ENCODE data around the gene NFATC2.

DNA sequence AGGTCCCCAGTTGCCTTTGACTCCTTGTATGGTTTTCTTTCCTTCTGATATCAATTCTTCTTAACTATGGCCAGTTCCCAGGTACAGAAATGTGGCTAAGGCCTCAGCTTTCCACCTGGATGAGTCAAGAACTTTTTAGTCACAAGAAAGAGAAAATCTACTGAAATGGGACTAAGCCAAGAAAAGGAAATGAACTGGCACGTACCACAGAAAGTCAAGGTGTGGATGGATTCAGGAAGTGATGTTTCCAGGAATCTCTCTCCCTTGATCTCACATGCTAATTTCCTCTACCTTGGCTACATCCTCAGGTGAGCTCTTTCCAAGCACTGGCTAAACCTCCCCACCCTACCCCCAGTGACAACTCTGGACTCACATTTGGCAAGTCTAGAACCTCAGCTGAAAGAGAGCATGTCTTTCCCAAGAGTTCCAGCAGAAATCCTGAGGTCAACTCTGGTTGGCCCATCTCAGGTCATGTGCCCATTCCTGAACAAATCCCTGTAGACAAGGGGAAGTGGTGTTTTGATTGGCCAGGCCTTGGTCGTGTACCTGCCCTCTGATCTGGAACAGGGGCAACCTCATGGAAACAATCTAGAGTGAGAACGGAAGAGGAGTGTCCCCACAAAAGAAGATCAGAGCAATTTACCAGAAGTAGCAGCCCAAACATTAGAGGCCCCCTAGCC, 205.3 kb downstream of the NFATC2 start:
- TF ChIP-seq, protein P1, sequence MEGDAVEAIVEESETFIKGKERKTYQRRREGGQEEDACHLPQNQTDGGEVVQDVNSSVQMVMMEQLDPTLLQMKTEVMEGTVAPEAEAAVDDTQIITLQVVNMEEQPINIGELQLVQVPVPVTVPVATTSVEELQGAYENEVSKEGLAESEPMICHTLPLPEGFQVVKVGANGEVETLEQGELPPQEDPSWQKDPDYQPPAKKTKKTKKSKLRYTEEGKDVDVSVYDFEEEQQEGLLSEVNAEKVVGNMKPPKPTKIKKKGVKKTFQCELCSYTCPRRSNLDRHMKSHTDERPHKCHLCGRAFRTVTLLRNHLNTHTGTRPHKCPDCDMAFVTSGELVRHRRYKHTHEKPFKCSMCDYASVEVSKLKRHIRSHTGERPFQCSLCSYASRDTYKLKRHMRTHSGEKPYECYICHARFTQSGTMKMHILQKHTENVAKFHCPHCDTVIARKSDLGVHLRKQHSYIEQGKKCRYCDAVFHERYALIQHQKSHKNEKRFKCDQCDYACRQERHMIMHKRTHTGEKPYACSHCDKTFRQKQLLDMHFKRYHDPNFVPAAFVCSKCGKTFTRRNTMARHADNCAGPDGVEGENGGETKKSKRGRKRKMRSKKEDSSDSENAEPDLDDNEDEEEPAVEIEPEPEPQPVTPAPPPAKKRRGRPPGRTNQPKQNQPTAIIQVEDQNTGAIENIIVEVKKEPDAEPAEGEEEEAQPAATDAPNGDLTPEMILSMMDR (IDR thresholded peaks at IDR 0.05; ENCODE audit: control extremely low read depth in 1 of 3, insufficient read depth in 1 of 3, low read depth in 1 of 3, low read length in 3 of 3) = no peak
- TF ChIP-seq POLR2A (IDR thresholded peaks at IDR 0.05; ENCODE audit: control extremely low read depth in 1 of 2, low read depth in 2 of 2, low read length in 2 of 2) = no peak
- TF ChIP-seq RAD21 (IDR thresholded peaks at IDR 0.05 in 1 of 2, conservative IDR thresholded peaks at IDR 0.05 in 1 of 2; ENCODE audit: low read depth in 2 of 2, low read length in 2 of 2) = no peak
- no peak for TF ChIP-seq POLR2AphosphoS5 (IDR thresholded peaks at IDR 0.05; ENCODE audit: low read depth, low read length)
- no peak for TF ChIP-seq POU5F1 (IDR thresholded peaks at IDR 0.05; ENCODE audit: low read depth, low read length)
- TF ChIP-seq CHD2 (IDR thresholded peaks at IDR 0.05; ENCODE audit: low read length) = no peak
- TF ChIP-seq EZH2 (IDR thresholded peaks at IDR 0.05; ENCODE audit: low read depth, low read length, severe bottlenecking) = no peak
- no peak for TF ChIP-seq RFX5 (IDR thresholded peaks at IDR 0.05; ENCODE audit: borderline replicate concordance, low read depth, low read length)
- TF ChIP-seq CBX8 (IDR thresholded peaks at IDR 0.05; ENCODE audit: borderline replicate concordance, low read depth, low read length) = no peak
- TF ChIP-seq TAF1 (IDR thresholded peaks at IDR 0.05; ENCODE audit: low read depth, low read length) = no peak
